Heart left ventricle (tissue), 16 donors: ENCODE measurements around the gene USP48. TPM values are rescaled to one million over a fixed set of nuclear protein-coding genes. Genes with fewer than 3 reads are reported as not detected.

ENCODE experiments used
- ATAC-seq, 4 donors: fragments of 200-7000 bp; cut with Tn5 transposase; one replicate each; pipeline ENCODE4 v1.9.1; 2020 to 2022; ENCODE audit warnings: moderate library complexity in 4 of 4, mild to moderate bottlenecking in 3 of 4, moderate number of reproducible peaks in 1 of 4
- DNase-seq, 5 donors: peaks; one replicate each; pipeline ENCODE4 v3.0.0-alpha.2; 2020
- H3K27ac ChIP-seq, 12 donors: fragments of 200-600 bp; sonication (generic) in 4 of 12; one replicate each; pipeline versions ENCODE4 v1.5.0 to v1.8.0; 2016 to 2022; ENCODE audit warnings: mild to moderate bottlenecking in 2 of 12
- H3K27me3 ChIP-seq, 9 donors: fragments of 200-600 bp; sonication (generic) in 2 of 9; one replicate each; pipeline versions ENCODE4 v1.5.1 to v1.8.0; 2016 to 2022; ENCODE audit warnings: mild to moderate bottlenecking in 3 of 9
- H3K36me3 ChIP-seq, 9 donors: fragments of 200-600 bp; sonication (generic) in 2 of 9; one replicate each; pipeline versions ENCODE4 v1.5.0 to v1.8.0; 2018 to 2022; ENCODE audit warnings: mild to moderate bottlenecking in 2 of 9
- H3K4me1 ChIP-seq, 12 donors: fragments of 200-600 bp; sonication (generic) in 4 of 12; one replicate each; pipeline versions ENCODE4 v1.5.0 to v1.8.0; 2016 to 2022; ENCODE audit warnings: mild to moderate bottlenecking in 3 of 12
- H3K4me3 ChIP-seq, 12 donors: fragments of 200-600 bp; sonication (generic) in 4 of 12; one replicate each; pipeline versions ENCODE4 v1.5.0 to v1.8.0; 2017 to 2022; ENCODE audit warnings: mild to moderate bottlenecking in 9 of 12, moderate library complexity in 4 of 12
- H3K9me3 ChIP-seq, 12 donors: fragments of 200-600 bp; sonication (generic) in 4 of 12; one replicate each; pipeline versions ENCODE4 v1.5.0 to v1.8.0; 2016 to 2022; ENCODE audit warnings: mild to moderate bottlenecking in 1 of 12
- CTCF ChIP-seq, 12 donors: fragments of 200-600 bp; sonication (generic) in 4 of 12; IDR thresholded peaks; one replicate each; pipeline versions ENCODE4 v1.5.0 to v1.8.0; 2018 to 2022; ENCODE audit warnings: antibody characterized with exemption in 12 of 12, mild to moderate bottlenecking in 5 of 12
- POLR2A ChIP-seq, 2 donors: fragments of 450-650 bp; IDR thresholded peaks; one replicate each; pipeline ENCODE4 v1.6.1; 2017; ENCODE audit warnings: antibody characterized with exemption in 2 of 2, mild to moderate bottlenecking in 2 of 2, moderate library complexity in 2 of 2
- whole genome bisulfite sequencing, 4 donors: extraction: QIAGEN DNeasy Blood & Tissue Kit in 2 of 4; methylation state at CpG; one replicate each; pipeline versions ENCODE4 v1.1.5 to v1.1.7; 2013 to 2018; 5-methylcytosine and 5-hydroxymethylcytosine counted together
- intact Hi-C, 10 donors: fragments of 100-400 bp; cut with DNase I; formaldehyde crosslinking; loops; one replicate each; pipeline versions ENCODE4 v1.11.1 to v1.14.2; 2022
- polyA plus RNA-seq, 2 donors: library from polyadenylated mRNA; stranded (reverse); fragments of 200-250 nt; gene quantifications; one replicate each; pipeline ENCODE4 v1.2.3, GENCODE V29; 2013
- total RNA-seq, 9 donors: library from RNA; depleted of rRNA in 2 of 9; stranded (reverse); fragments of >200 nt in 2 of 9; fragmentation: NEBNext Ultra II Directional in 3 of 9; extraction: Animal tissue kit (Norgen Biotek cat#: 25700) in 3 of 9; gene quantifications; one replicate each; pipeline versions ENCODE4 v1.1.0 to v1.2.4, GENCODE V29; 2016 to 2023
- donor health status: ischemic (EF 13 %, LVEDD 7.1; RV severe dilation, severe dysfunction).
- donor health status: healthy with polysubstance abuse.
- donor health status: DM: no; HTN: yes; CAD: no.
- donor health status: DM: no; HTN: no; CAD: no.
- donor health status: ischemic (EF 25% LVEDD 6.9; RV normal size, moderate dysfunction).
- donor health status: ischemic (EF 25% LVEDD 5.7; RV mildly dilated, moderate dysfunction).
- donor health status: healthy.
- donor health status: DM: yes; HTN: yes; CAD: no.
- donor health status: ischemic (EF 35%, LVEDD 5.7; RV mildly dilated, moderate dysfunction).
- donor health status: nonischemic (EF 11% LVEDD 7.7; RV severe dilation, severe dysfunction).
- donor health status: DM: yes; HTN: yes; CAD: no.
- donor health status: PGD.
- donor health status: ischemic (EF 29% LVEDD 5.4; RV normal size, mild dysfunction).
- donor health status: nonischemic (EF 23%, LVEDD 6.1; RV moderate dilation, normal function).

The USP48 gene
- total and polyA plus RNA-seq, 11 donors: 17.3 to 45.5 (median 38.8) TPM

DNA sequence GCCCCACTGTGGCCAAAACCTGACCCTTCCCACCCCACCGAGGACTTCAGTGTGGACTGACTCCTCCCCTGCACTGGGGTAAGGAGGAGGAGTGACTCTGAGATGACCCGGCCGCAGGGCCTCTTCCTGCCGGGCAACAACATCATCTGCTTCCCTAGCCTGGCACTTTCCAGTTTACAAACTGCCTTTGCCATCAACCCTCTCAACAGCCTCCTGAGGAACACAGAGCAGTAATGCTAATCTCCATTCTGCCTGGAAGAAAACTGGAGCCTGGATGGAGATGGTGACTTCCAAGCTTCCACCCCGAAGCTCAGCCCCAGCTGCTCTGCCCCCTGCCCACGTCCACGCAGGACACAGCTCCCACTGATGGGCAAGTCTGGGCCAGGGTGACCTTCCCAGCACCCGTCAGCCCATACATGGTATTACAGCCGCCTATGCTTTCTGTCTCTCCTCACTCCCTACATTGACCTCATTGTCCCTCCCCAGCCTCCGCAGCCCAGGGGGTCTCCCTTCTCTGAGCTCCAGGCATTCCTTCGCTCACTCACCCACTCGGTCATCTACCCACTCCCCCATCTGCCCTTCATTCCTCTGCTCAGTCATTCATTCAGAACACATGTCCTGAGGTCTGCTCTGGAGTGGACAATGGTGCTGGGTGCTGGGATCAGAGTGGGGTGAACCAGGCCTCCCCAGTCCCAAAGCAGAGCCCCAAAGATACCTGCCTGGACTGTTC lies 148.0 kb downstream of the USP48 start:
- no peak overlapping the region for H3K4me3 ChIP-seq
- no peak for TF ChIP-seq CTCF (IDR thresholded peaks at IDR 0.05)
- no peak for TF ChIP-seq POLR2A (IDR thresholded peaks at IDR 0.05)
- H3K27ac ChIP-seq: no peak overlapping the region
- H3K27me3 ChIP-seq: peaks cover 0 to 10% (median 0%) of the 10 kb centered on the region in 9 donors
- no peaks in the 10 kb centered on the region for H3K36me3 ChIP-seq
- whole genome bisulfite sequencing, 4 donors: 62 to 78% (median 68%) methylated on average over 10 to 12 of the region's 12 CpGs
- peaks cover 0 to 24% (median 0%) of the 10 kb centered on the region in 12 donors for H3K4me1 ChIP-seq
- intact Hi-C loops: no loop called here
- ATAC-seq (no peak), DNase-seq (no peak)
- H3K9me3 ChIP-seq: no peaks in the 10 kb centered on the region

GRCh38 chr1:21633992-21634805 lies 148.8 kb downstream of the USP48 start:
- WGBS, 4 donors: 78 to 92% (median 86%) methylated on average over 10 to 18 of the region's 18 CpGs
- no peak overlapping the region for H3K4me3 ChIP-seq
- DNase-seq: no peak
- H3K36me3 ChIP-seq: no peaks in the 10 kb centered on the region
- peaks cover 0 to 16% (median 0%) of the 10 kb centered on the region in 12 donors for H3K4me1 ChIP-seq
- TF ChIP-seq POLR2A (IDR thresholded peaks at IDR 0.05): no peak
- TF ChIP-seq CTCF (IDR thresholded peaks at IDR 0.05): no peak
- ATAC-seq: no peak
- intact Hi-C loops: no loop called here
- H3K27ac ChIP-seq: no peak overlapping the region
- H3K9me3 ChIP-seq: no peaks in the 10 kb centered on the region
- H3K27me3 ChIP-seq: peaks cover 0 to 18% (median 0%) of the 10 kb centered on the region in 9 donors

GRCh38 chr1:21633141-21633755 lies 149.7 kb downstream of the USP48 start:
- Histone ChIP-seq H3K4me1 (peaks cover 0 to 7% (median 0%) of the 10 kb centered on the region in 12 donors), H3K9me3 (no peaks in the 10 kb centered on the region), H3K36me3 (no peaks in the 10 kb centered on the region), H3K27ac (no peak overlapping the region), H3K4me3 (no peak overlapping the region), H3K27me3 (peaks cover 0 to 19% (median 0%) of the 10 kb centered on the region in 9 donors)
- WGBS, 4 donors: 70 to 80% (median 78%) methylated on average over 7 of the region's 7 CpGs
- no peak for DNase-seq
- TF ChIP-seq POLR2A (IDR thresholded peaks at IDR 0.05) (no peak), CTCF (IDR thresholded peaks at IDR 0.05) (no peak)
- intact Hi-C loops: no loop called here
- no peak for ATAC-seq
